WI38 (cell line): Measurements from ENCODE around the gene FGD3.

Experiments used
- H3K4me3 ChIP-seq: 2 replicates; pipeline ENCODE4 v1.5.1; 2011; ENCODE audit warnings: low read depth, mild to moderate bottlenecking, control low read depth, low read length
- CTCF ChIP-seq: IDR thresholded peaks from 2 replicates; pipeline ENCODE4 v1.5.1; 2012; ENCODE audit warnings: low read depth, mild to moderate bottlenecking, control low read depth, low read length

Gene FGD3

GRCh38 chr9:92949266-92949982, 2.1 kb downstream of the FGD3 start:
- no peak for TF ChIP-seq CTCF
- H3K4me3 ChIP-seq: no peak overlapping the region

GRCh38 chr9:92950359-92950955, 3.1 kb downstream of the FGD3 start:
- H3K4me3 ChIP-seq: no peak overlapping the region
- no peak for TF ChIP-seq CTCF

- TF ChIP-seq CTCF: no peak
- no peak overlapping the region for H3K4me3 ChIP-seq
Measured at GRCh38 chr9:92952906-92953610, 5.7 kb downstream of the FGD3 start.

GRCh38 chr9:92954049-92954861, 6.9 kb downstream of the FGD3 start:
- no peak for TF ChIP-seq CTCF
- no peak overlapping the region for H3K4me3 ChIP-seq

- H3K4me3 ChIP-seq: no peak overlapping the region
- TF ChIP-seq CTCF: no peak
Measured at GRCh38 chr9:92954886-92955285, 7.6 kb downstream of the FGD3 start.

- TF ChIP-seq CTCF: no peak
- no peak overlapping the region for H3K4me3 ChIP-seq
Measured at GRCh38 chr9:92960561-92961290, 13.4 kb downstream of the FGD3 start.
